HL-60 (cell line): ENCODE data around the gene SLC26A8.
"Not testable (repeated sequence)": the region's sequence is repeated elsewhere in the genome, so short reads cannot be mapped to it uniquely, and the experiment has no call there.

ENCODE experiments used
- DNase-seq, 2 experiments: peaks; one replicate each; pipeline ENCODE4 v3.0.0-alpha.2; 2010 to 2020; ENCODE audit warnings: low read depth in 1 of 2, low spot score in 1 of 2
- H3K27ac ChIP-seq: fragments of 250-450 bp; sonication (Bioruptor Pico); replicated peaks from 2 replicates; pipeline ENCODE4 v1.5.1; 2020; ENCODE audit warnings: mild to moderate bottlenecking, moderate library complexity
- H3K27me3 ChIP-seq: fragments of 250-450 bp; sonication (Bioruptor Pico); 2 replicates; pipeline ENCODE4 v1.5.1; 2021; ENCODE audit warnings: mild to moderate bottlenecking, moderate library complexity; ENCODE audit not compliant: insufficient read depth, poor library complexity, severe bottlenecking
- H3K4me3 ChIP-seq: replicated peaks from 2 replicates; pipeline ENCODE4 v1.5.1; 2011; ENCODE audit warnings: mild to moderate bottlenecking, control low read depth, low read length; ENCODE audit not compliant: insufficient read depth
- GABPA ChIP-seq: IDR thresholded peaks from 2 replicates; pipeline ENCODE4 v1.6.1; 2012; ENCODE audit warnings: low read depth
- POLR2AphosphoS5 ChIP-seq: IDR thresholded peaks from 2 replicates; pipeline ENCODE4 v1.6.1; 2012; ENCODE audit warnings: low read depth
- SPI1 ChIP-seq: IDR thresholded peaks from 2 replicates; pipeline ENCODE4 v1.6.1; 2012; ENCODE audit warnings: low read depth, mild to moderate bottlenecking, borderline replicate concordance
- TF ChIP-seq, protein P1 (sequence below): IDR thresholded peaks from one replicate; pipeline ENCODE4 v1.5.1; 2011; ENCODE audit warnings: low read length, control low read depth, inconsistent platforms; ENCODE audit not compliant: insufficient read depth
- TF ChIP-seq, protein P2 (sequence below): IDR thresholded peaks from 2 replicates; pipeline ENCODE4 v1.6.1; 2012; ENCODE audit warnings: low read depth; ENCODE audit not compliant: insufficient replicate concordance

Gene SLC26A8

DNA sequence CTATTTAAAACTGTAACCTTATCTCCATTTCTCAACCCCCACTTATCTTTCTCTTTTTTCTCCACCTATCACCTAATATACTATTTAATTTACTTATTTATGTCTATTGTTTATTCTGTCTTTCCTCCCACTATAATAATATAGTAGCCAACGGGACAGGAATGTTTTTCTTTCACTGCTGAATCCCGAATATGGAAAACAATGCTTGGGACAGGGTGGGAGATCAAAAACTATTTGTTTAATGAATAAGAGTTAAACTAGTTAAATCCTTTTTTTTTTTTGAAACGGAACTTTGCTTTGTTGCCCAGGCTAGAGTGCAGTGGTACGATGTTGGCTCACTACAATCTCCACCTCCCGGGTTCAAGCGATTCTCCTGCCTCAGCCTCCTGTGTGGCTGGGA, 109.9 kb downstream of the SLC26A8 start:
- H3K27ac ChIP-seq = no peak overlapping the region
- TF ChIP-seq GABPA (no peak), SPI1 (no peak)
- TF ChIP-seq, protein P1, sequence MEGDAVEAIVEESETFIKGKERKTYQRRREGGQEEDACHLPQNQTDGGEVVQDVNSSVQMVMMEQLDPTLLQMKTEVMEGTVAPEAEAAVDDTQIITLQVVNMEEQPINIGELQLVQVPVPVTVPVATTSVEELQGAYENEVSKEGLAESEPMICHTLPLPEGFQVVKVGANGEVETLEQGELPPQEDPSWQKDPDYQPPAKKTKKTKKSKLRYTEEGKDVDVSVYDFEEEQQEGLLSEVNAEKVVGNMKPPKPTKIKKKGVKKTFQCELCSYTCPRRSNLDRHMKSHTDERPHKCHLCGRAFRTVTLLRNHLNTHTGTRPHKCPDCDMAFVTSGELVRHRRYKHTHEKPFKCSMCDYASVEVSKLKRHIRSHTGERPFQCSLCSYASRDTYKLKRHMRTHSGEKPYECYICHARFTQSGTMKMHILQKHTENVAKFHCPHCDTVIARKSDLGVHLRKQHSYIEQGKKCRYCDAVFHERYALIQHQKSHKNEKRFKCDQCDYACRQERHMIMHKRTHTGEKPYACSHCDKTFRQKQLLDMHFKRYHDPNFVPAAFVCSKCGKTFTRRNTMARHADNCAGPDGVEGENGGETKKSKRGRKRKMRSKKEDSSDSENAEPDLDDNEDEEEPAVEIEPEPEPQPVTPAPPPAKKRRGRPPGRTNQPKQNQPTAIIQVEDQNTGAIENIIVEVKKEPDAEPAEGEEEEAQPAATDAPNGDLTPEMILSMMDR = no peak
- TF ChIP-seq, protein P2, sequence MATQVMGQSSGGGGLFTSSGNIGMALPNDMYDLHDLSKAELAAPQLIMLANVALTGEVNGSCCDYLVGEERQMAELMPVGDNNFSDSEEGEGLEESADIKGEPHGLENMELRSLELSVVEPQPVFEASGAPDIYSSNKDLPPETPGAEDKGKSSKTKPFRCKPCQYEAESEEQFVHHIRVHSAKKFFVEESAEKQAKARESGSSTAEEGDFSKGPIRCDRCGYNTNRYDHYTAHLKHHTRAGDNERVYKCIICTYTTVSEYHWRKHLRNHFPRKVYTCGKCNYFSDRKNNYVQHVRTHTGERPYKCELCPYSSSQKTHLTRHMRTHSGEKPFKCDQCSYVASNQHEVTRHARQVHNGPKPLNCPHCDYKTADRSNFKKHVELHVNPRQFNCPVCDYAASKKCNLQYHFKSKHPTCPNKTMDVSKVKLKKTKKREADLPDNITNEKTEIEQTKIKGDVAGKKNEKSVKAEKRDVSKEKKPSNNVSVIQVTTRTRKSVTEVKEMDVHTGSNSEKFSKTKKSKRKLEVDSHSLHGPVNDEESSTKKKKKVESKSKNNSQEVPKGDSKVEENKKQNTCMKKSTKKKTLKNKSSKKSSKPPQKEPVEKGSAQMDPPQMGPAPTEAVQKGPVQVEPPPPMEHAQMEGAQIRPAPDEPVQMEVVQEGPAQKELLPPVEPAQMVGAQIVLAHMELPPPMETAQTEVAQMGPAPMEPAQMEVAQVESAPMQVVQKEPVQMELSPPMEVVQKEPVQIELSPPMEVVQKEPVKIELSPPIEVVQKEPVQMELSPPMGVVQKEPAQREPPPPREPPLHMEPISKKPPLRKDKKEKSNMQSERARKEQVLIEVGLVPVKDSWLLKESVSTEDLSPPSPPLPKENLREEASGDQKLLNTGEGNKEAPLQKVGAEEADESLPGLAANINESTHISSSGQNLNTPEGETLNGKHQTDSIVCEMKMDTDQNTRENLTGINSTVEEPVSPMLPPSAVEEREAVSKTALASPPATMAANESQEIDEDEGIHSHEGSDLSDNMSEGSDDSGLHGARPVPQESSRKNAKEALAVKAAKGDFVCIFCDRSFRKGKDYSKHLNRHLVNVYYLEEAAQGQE = no peak
- no peaks in the 10 kb centered on the region for H3K27me3 ChIP-seq
- H3K4me3 ChIP-seq = no peak overlapping the region
- DNase-seq = no peak

DNA sequence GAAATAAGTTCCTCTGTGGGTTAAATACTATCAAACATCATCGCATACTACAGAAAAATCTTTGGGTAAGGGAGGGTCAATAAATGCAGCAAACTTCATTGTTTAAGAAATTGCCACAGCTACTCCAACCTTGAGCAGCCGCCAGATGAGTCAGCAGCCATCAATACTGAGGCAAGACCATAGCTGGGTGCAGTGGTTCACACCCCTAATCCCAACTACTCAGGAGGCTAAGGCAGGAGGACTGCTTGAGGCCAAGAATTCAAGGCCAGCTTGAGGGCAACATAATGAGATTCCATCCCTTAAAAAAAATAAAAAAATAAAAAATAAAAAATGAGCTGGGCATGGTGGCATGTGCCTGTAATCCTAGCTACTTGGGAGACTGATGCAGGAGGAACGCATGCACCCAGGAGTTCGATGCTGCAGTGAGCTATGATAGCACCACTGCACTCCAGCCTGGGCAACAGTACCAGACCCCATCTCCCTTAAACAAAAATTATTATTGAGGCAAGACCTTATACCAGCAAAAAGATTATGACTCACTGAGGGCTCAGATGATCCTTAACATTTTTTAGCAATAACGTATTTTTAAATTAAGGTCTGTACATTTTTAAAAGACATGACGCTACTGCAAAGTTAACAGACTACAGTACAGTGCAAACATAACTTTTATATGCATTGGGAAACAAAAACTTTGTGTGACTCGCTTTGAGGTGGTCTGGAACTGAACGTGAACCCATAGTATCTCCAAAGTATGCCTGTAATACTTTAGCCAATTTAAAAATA, 112.4 kb downstream of the SLC26A8 start:
- TF ChIP-seq, protein P1 = no peak
- TF ChIP-seq GABPA = no peak
- Histone ChIP-seq H3K27me3 (no peaks in the 10 kb centered on the region), H3K27ac (no peak overlapping the region), H3K4me3 (no peak overlapping the region)
- DNase-seq = no peak

DNA sequence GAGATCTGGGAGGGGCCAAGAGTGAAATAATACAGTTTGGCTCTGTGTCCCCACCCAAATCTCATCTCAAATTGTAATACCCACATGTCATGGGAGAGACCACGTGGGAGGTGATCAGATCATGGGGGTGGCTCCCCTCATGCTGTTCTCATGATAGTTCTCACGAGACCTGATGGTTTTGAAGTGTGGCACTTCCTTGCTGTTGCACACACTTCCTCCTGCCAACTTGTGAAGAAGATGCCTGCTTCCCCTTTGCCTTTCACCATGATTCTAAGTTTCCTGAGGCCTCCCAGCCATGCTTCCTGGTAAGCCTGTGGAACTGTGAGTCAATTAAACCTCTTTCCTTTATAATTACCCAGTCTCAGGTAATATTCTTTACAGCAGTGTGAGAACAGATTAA, 114.9 kb downstream of the SLC26A8 start:
- not testable (repeated sequence) for H3K4me3 ChIP-seq, H3K27me3 ChIP-seq
- peak; percentile 77; the same call in 1 of the 2 replicates for TF ChIP-seq SPI1

DNA sequence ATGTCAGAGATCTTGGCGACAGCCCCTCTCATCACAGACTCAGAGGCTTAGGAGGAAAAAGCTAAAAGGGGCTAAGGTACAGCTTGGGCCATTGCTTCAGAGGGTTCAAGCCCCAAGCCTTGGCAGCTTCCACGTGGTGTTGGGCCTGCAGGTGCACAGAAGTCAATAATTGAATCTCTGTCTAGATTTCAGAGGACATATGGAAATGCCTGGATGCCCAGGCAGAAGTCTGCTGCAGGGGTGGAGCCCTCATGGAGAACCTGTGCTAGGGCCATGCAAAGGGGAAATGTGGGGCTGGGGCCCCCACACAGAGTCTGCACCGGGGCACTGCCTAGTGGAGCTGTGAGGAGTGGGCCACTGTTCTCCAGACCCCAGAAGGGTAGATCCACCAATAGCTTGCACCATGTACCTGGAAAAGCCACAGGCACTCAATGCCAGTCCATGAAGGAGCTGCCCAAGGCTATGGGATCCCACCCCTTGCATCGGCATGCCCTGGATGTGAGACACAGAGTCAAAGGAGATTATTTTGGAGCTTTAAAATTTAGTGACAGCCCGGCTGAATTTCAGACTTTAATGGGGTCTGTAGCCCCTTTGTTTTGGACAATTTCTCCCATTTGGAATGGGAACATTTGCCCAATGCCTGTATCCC, 115.6 kb downstream of the SLC26A8 start:
- not testable (repeated sequence) for DNase-seq, H3K4me3 ChIP-seq, H3K27ac ChIP-seq, H3K27me3 ChIP-seq

More for the DNA sequence above, 114.9 kb downstream of the SLC26A8 start:
- H3K27ac ChIP-seq = not testable (repeated sequence)
- DNase-seq = peak; percentile 51 to 65

DNA sequence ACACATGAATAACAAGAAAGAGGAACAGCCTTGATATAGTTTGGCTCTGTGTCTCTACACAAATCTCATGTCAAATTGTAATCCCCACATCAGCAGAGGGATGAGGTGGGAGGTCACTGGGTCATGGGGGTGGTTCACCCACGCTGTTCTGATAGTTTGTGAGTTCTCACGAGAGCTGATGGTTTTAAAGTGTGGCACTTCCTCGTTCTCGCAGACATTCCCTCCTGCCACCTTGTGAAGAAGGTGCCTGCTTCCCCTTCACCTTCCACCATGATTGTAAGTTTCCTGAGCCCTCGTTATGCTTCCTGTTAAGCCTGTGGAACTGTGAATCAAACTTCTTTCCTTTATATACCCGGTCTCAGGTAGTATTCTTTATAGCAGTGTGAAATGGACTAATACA, 116.7 kb downstream of the SLC26A8 start:
- Histone ChIP-seq H3K4me3 (no peak overlapping the region), H3K27ac (peak overlapping the region; percentile 30), H3K27me3 (no peaks in the 10 kb centered on the region)
- TF ChIP-seq SPI1 = peak; percentile 74; the same call in 1 of the 2 replicates
- TF ChIP-seq GABPA = no peak
- TF ChIP-seq, protein P1 = no peak
- TF ChIP-seq POLR2AphosphoS5 = peak; percentile 54
- TF ChIP-seq, protein P2 = no peak
- peak in 1 of 2 experiments; percentile 49 for DNase-seq
